Neural progenitor cell (in vitro differentiated cells): ENCODE measurements around the gene PPP1R16B.

Experiments
- CTCF ChIP-seq: fragments of 200-600 bp; sonication (generic); IDR thresholded peaks from 2 replicates; pipeline ENCODE4 v1.5.1; 2017; ENCODE audit warnings: antibody characterized with exemption, mild to moderate bottlenecking
- EZH2 ChIP-seq: fragments of 200-600 bp; sonication (generic); IDR thresholded peaks from 2 replicates; pipeline ENCODE4 v1.6.1; 2017; ENCODE audit warnings: antibody characterized with exemption, mild to moderate bottlenecking, moderate library complexity
- EZH2phosphoT487 ChIP-seq: fragments of 200-600 bp; sonication (generic); IDR thresholded peaks from 2 replicates; pipeline ENCODE4 v1.6.1; 2017; ENCODE audit warnings: antibody characterized with exemption

GRCh38 chr20:38872036-38872435 lies 66.5 kb downstream of the PPP1R16B start:
- no peak for TF ChIP-seq CTCF
- TF ChIP-seq EZH2: no peak
- no peak for TF ChIP-seq EZH2phosphoT487
